ENCODE data around the gene C4BPA. TPM values are rescaled to one million over a fixed set of nuclear protein-coding genes. Genes with fewer than 3 reads are reported as not detected.

Gene C4BPA
- polyA plus RNA-seq (ENCODE audit: low read depth in 6 of 6) = not detected

GRCh38 chr1:207103892-207104373 lies at the start of gene C4BPA:
TSS of gene C4BPA (plus strand) at chr1:207104233. CDS start at chr1:207113026, 8,793 bp downstream.
- Mint-ChIP-seq H3K36me3 (no peaks in the 10 kb centered on the region), H3K27ac (no peak within 1 kb of the TSS), H3K27me3 (peaks cover 19 to 33% (median 22%) of the 10 kb centered on the region in 3 donors), H3K9me3 (peaks cover 0 to 2% (median 0%) of the 10 kb centered on the region in 7 donors), H3K4me3 (no peak within 1 kb of the TSS), H3K4me1 (no peaks in the 10 kb centered on the region)
- DNase-seq (no peak), ATAC-seq (ENCODE audit: low read depth in 2 of 2) (no peak)

GRCh38 chr1:207054491-207054890 lies 49.5 kb upstream of the C4BPA start:
- Mint-ChIP-seq H3K4me1 (peaks cover 40 to 67% (median 60%) of the 10 kb centered on the region in 3 donors), H3K36me3 (peaks cover 0 to 9% of the 10 kb centered on the region in 2 donors), H3K4me3 (peak overlapping the region; percentile 93 to 100 (median 98)), H3K27me3 (no peaks in the 10 kb centered on the region), H3K9me3 (peaks cover 0 to 3% (median 0%) of the 10 kb centered on the region in 7 donors), H3K27ac (peak overlapping the region; percentile 94 to 100 (median 99))
- DNase-seq (peak; percentile 74), ATAC-seq (ENCODE audit: low read depth in 2 of 2) (peak; percentile 48 to 57)

GRCh38 chr1:207055386-207056001 lies 48.5 kb upstream of the C4BPA start:
- H3K4me3 Mint-ChIP-seq = peak overlapping the region; percentile 93 to 100 (median 98)
- peak overlapping the region; percentile 30 to 100 (median 99) for H3K27ac Mint-ChIP-seq

GRCh38 chr1:207056673-207057072 lies 47.4 kb upstream of the C4BPA start:
- H3K4me1 Mint-ChIP-seq = peaks cover 28 to 51% (median 42%) of the 10 kb centered on the region in 3 donors
- H3K36me3 Mint-ChIP-seq = peaks cover 0 to 9% of the 10 kb centered on the region in 2 donors
- DNase-seq (no peak), ATAC-seq (ENCODE audit: low read depth in 2 of 2) (no peak)
- no peaks in the 10 kb centered on the region for H3K27me3 Mint-ChIP-seq
- H3K9me3 Mint-ChIP-seq = no peaks in the 10 kb centered on the region
- H3K4me3 Mint-ChIP-seq = peak overlapping the region in 1 of 8 donors; percentile 53
- H3K27ac Mint-ChIP-seq = peak overlapping the region in 2 of 6 donors; percentile 43 to 80

More at GRCh38 chr1:207055386-207056001, 48.5 kb upstream of the C4BPA start:
- no peak for ATAC-seq (ENCODE audit: low read depth in 2 of 2)
- Mint-ChIP-seq H3K27me3 (no peaks in the 10 kb centered on the region), H3K4me1 (peaks cover 33 to 59% (median 52%) of the 10 kb centered on the region in 3 donors), H3K36me3 (peaks cover 0 to 9% of the 10 kb centered on the region in 2 donors), H3K9me3 (peaks cover 0 to 3% (median 0%) of the 10 kb centered on the region in 7 donors)
- no peak for DNase-seq

- Mint-ChIP-seq H3K4me3 (no peak overlapping the region), H3K4me1 (peaks cover 21 to 35% (median 30%) of the 10 kb centered on the region in 3 donors), H3K27me3 (no peaks in the 10 kb centered on the region), H3K9me3 (no peaks in the 10 kb centered on the region), H3K27ac (peak overlapping the region in 1 of 6 donors; percentile 54), H3K36me3 (peaks cover 15 to 24% of the 10 kb centered on the region in 2 donors)
- ATAC-seq (ENCODE audit: low read depth in 2 of 2) = no peak
- DNase-seq = no peak
Measured at GRCh38 chr1:207058252-207058651, 45.8 kb upstream of the C4BPA start.

GRCh38 chr1:207058878-207059867 lies 44.9 kb upstream of the C4BPA start:
- Mint-ChIP-seq H3K36me3 (peaks cover 19 to 24% of the 10 kb centered on the region in 2 donors), H3K4me1 (peaks cover 14 to 26% (median 24%) of the 10 kb centered on the region in 3 donors), H3K27ac (peak overlapping the region in 5 of 6 donors; percentile 10 to 54 (median 44)), H3K27me3 (no peaks in the 10 kb centered on the region), H3K4me3 (no peak overlapping the region), H3K9me3 (no peaks in the 10 kb centered on the region)
- no peak for ATAC-seq (ENCODE audit: low read depth in 2 of 2)
- no peak for DNase-seq

GRCh38 chr1:207059881-207060280 lies 44.2 kb upstream of the C4BPA start:
- Mint-ChIP-seq H3K27ac (peak overlapping the region in 2 of 6 donors; percentile 10 to 53), H3K4me3 (no peak overlapping the region), H3K4me1 (peaks cover 7 to 19% (median 17%) of the 10 kb centered on the region in 3 donors), H3K36me3 (peaks cover 19 to 24% of the 10 kb centered on the region in 2 donors), H3K27me3 (no peaks in the 10 kb centered on the region), H3K9me3 (no peaks in the 10 kb centered on the region)
- no peak for ATAC-seq (ENCODE audit: low read depth in 2 of 2)
- DNase-seq = no peak

- H3K9me3 Mint-ChIP-seq = no peaks in the 10 kb centered on the region
- H3K27ac Mint-ChIP-seq = no peak overlapping the region
- no peaks in the 10 kb centered on the region for H3K27me3 Mint-ChIP-seq
- ATAC-seq (ENCODE audit: low read depth in 2 of 2) (no peak), DNase-seq (no peak)
- peaks cover 4 to 12% (median 12%) of the 10 kb centered on the region in 3 donors for H3K4me1 Mint-ChIP-seq
- peaks cover 19 to 24% of the 10 kb centered on the region in 2 donors for H3K36me3 Mint-ChIP-seq
- H3K4me3 Mint-ChIP-seq = no peak overlapping the region
Measured at GRCh38 chr1:207060596-207060995, 43.4 kb upstream of the C4BPA start.

- Mint-ChIP-seq H3K27ac (no peak overlapping the region), H3K9me3 (no peaks in the 10 kb centered on the region), H3K27me3 (no peaks in the 10 kb centered on the region), H3K4me1 (peaks cover 4 to 12% (median 8%) of the 10 kb centered on the region in 3 donors), H3K4me3 (no peak overlapping the region), H3K36me3 (peaks cover 17 to 19% of the 10 kb centered on the region in 2 donors)
- no peak for ATAC-seq (ENCODE audit: low read depth in 2 of 2)
- no peak for DNase-seq
Measured at GRCh38 chr1:207062058-207062457, 42.0 kb upstream of the C4BPA start.

- H3K27ac Mint-ChIP-seq = no peak overlapping the region
- no peak for DNase-seq
- no peaks in the 10 kb centered on the region for H3K27me3 Mint-ChIP-seq
- H3K4me3 Mint-ChIP-seq = no peak overlapping the region
- ATAC-seq (ENCODE audit: low read depth in 2 of 2) = no peak
- H3K4me1 Mint-ChIP-seq = peaks cover 4 to 12% (median 8%) of the 10 kb centered on the region in 3 donors
- H3K36me3 Mint-ChIP-seq = peaks cover 22 to 25% of the 10 kb centered on the region in 2 donors
- H3K9me3 Mint-ChIP-seq = no peaks in the 10 kb centered on the region
Measured at GRCh38 chr1:207063014-207063413, 41.0 kb upstream of the C4BPA start.

GRCh38 chr1:207064561-207064960 lies 39.5 kb upstream of the C4BPA start:
- H3K27me3 Mint-ChIP-seq = no peaks in the 10 kb centered on the region

GRCh38 chr1:207067185-207067584 lies 36.8 kb upstream of the C4BPA start:
- ATAC-seq (ENCODE audit: low read depth in 2 of 2) (no peak), DNase-seq (no peak)
- H3K27ac Mint-ChIP-seq = peak overlapping the region in 1 of 6 donors; percentile 36
- peaks cover 18 to 31% (median 24%) of the 10 kb centered on the region in 3 donors for H3K4me1 Mint-ChIP-seq
- peaks cover 26 to 28% of the 10 kb centered on the region in 2 donors for H3K36me3 Mint-ChIP-seq
- no peak overlapping the region for H3K4me3 Mint-ChIP-seq
- no peaks in the 10 kb centered on the region for H3K27me3 Mint-ChIP-seq
- H3K9me3 Mint-ChIP-seq = no peaks in the 10 kb centered on the region

More at GRCh38 chr1:207064561-207064960, 39.5 kb upstream of the C4BPA start:
- no peak overlapping the region for H3K27ac Mint-ChIP-seq
- no peaks in the 10 kb centered on the region for H3K9me3 Mint-ChIP-seq
- peaks cover 3 to 9% (median 7%) of the 10 kb centered on the region in 3 donors for H3K4me1 Mint-ChIP-seq
- peaks cover 26 to 32% of the 10 kb centered on the region in 2 donors for H3K36me3 Mint-ChIP-seq
- DNase-seq (no peak), ATAC-seq (ENCODE audit: low read depth in 2 of 2) (no peak)
- H3K4me3 Mint-ChIP-seq = no peak overlapping the region

- H3K36me3 Mint-ChIP-seq = peaks cover 21 to 23% of the 10 kb centered on the region in 2 donors
- H3K27ac Mint-ChIP-seq = peak overlapping the region in 1 of 6 donors; percentile 36
- no peaks in the 10 kb centered on the region for H3K9me3 Mint-ChIP-seq
- no peak overlapping the region for H3K4me3 Mint-ChIP-seq
- H3K4me1 Mint-ChIP-seq = peaks cover 18 to 31% (median 24%) of the 10 kb centered on the region in 3 donors
- DNase-seq = no peak
- no peak for ATAC-seq (ENCODE audit: low read depth in 2 of 2)
- H3K27me3 Mint-ChIP-seq = no peaks in the 10 kb centered on the region
Measured at GRCh38 chr1:207067665-207068064, 36.4 kb upstream of the C4BPA start.
